Esophagus squamous epithelium (tissue), 5 donors: ENCODE data around the gene SLC26A2. TPM values are rescaled to one million over a fixed set of nuclear protein-coding genes. Genes with fewer than 3 reads are reported as not detected.
"Not testable (repeated sequence)": the region's sequence is repeated elsewhere in the genome, so short reads cannot be mapped to it uniquely, and the experiment has no call there.

Experiments
- DNase-seq: peaks from one replicate; lab custom pipeline; 2025; lab: John Stamatoyannopoulos, UW
- H3K27ac ChIP-seq, 4 donors: fragments of 200-600 bp; sonication (generic); one replicate each; pipeline ENCODE4 v1.5.1; 2016 to 2019; ENCODE audit warnings: mild to moderate bottlenecking in 1 of 4
- H3K27me3 ChIP-seq, 4 donors: fragments of 200-600 bp; sonication (generic); 1 replicate in 3 of 4; 2 replicates in 1 of 4; pipeline versions ENCODE4 v1.5.1 to v1.6.0; 2017 to 2021; ENCODE audit warnings: antibody characterized with exemption in 1 of 4
- H3K36me3 ChIP-seq, 3 donors: fragments of 200-600 bp; sonication (generic); one replicate each; pipeline ENCODE4 v1.5.1; 2016 to 2019
- H3K4me1 ChIP-seq, 3 donors: fragments of 200-600 bp; sonication (generic); one replicate each; pipeline ENCODE4 v1.5.1; 2017 to 2019
- H3K4me3 ChIP-seq, 4 donors: fragments of 200-600 bp; sonication (generic); 1 replicate in 3 of 4; 2 replicates in 1 of 4; pipeline ENCODE4 v1.5.1; 2016 to 2019; ENCODE audit warnings: mild to moderate bottlenecking in 2 of 4, moderate library complexity in 1 of 4
- H3K9me3 ChIP-seq, 3 donors: fragments of 200-600 bp; sonication (generic); one replicate each; pipeline ENCODE4 v1.5.1; 2016 to 2019
- POLR2A ChIP-seq, 4 donors: fragments of 450-650 bp; IDR thresholded peaks; one replicate each; pipeline ENCODE4 v1.6.1; 2017; ENCODE audit warnings: antibody characterized with exemption in 4 of 4, mild to moderate bottlenecking in 4 of 4, moderate library complexity in 3 of 4
- WGBS, 2 donors: methylation state at CpG; one replicate each; pipeline ENCODE4 v1.1.5; 2018; 5-methylcytosine and 5-hydroxymethylcytosine counted together
- intact Hi-C: fragments of 100-400 bp; cut with DNase I; formaldehyde crosslinking; loops from one replicate; pipeline ENCODE4 v1.15.0; 2022
- total RNA-seq, 4 donors: library from RNA; depleted of rRNA; stranded (reverse); fragments of >200 nt; gene quantifications; one replicate each; pipeline ENCODE4 v1.1.0, GENCODE V29; 2016
- TF ChIP-seq, protein P1 (sequence below), 6 experiments: fragments of 450-650 bp in 4 of 6; fragments of 200-600 bp in 2 of 6; sonication (generic) in 2 of 6; IDR thresholded peaks; one replicate each; pipeline ENCODE4 v1.5.1; 2016 to 2019; ENCODE audit warnings: antibody characterized with exemption in 6 of 6, mild to moderate bottlenecking in 4 of 6, moderate library complexity in 4 of 6
- donor health status: DM: yes; HTN: yes; CAD: no.

The SLC26A2 gene
- total RNA-seq, 4 donors from 2014 or later, result 6.3 to 46.3 (median 29.6) TPM

DNA sequence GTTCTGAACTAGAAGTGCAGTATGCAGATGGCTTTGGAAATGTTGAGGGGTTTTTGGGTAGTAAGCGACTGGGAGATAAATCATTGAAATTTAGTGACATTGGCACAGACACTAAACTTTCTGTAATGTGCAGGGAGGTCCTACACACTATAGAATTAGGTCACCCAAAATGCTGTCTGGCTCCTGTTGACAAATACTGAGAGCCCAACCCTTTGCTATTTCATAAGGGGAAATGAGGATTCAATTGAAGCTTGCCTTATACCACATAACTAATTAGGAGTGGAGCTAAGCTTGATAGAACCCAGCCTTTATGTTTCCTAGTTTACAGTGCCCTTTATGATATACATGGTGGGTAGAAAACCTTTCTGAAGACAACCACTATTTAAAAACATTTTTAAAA lies 62.6 kb downstream of the SLC26A2 start:
- TF ChIP-seq, protein P1, sequence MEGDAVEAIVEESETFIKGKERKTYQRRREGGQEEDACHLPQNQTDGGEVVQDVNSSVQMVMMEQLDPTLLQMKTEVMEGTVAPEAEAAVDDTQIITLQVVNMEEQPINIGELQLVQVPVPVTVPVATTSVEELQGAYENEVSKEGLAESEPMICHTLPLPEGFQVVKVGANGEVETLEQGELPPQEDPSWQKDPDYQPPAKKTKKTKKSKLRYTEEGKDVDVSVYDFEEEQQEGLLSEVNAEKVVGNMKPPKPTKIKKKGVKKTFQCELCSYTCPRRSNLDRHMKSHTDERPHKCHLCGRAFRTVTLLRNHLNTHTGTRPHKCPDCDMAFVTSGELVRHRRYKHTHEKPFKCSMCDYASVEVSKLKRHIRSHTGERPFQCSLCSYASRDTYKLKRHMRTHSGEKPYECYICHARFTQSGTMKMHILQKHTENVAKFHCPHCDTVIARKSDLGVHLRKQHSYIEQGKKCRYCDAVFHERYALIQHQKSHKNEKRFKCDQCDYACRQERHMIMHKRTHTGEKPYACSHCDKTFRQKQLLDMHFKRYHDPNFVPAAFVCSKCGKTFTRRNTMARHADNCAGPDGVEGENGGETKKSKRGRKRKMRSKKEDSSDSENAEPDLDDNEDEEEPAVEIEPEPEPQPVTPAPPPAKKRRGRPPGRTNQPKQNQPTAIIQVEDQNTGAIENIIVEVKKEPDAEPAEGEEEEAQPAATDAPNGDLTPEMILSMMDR (IDR thresholded peaks at IDR 0.05), result no peak
- TF ChIP-seq POLR2A (IDR thresholded peaks at IDR 0.05), result no peak
- Histone ChIP-seq H3K36me3 (peaks cover 4 to 90% (median 22%) of the 10 kb centered on the region in 3 donors), H3K9me3 (no peaks in the 10 kb centered on the region), H3K4me3 (no peak overlapping the region), H3K27ac (peak overlapping the region in 3 of 4 donors; percentile 65 to 80 (median 78)), H3K4me1 (peaks cover 0 to 39% (median 18%) of the 10 kb centered on the region in 3 donors), H3K27me3 (no peaks in the 10 kb centered on the region)
- intact Hi-C loops, result no loop called here
- WGBS, 2 donors, result 86 to 100% methylated on average over 1 of the region's 1 CpG
- no peak for DNase-seq

DNA sequence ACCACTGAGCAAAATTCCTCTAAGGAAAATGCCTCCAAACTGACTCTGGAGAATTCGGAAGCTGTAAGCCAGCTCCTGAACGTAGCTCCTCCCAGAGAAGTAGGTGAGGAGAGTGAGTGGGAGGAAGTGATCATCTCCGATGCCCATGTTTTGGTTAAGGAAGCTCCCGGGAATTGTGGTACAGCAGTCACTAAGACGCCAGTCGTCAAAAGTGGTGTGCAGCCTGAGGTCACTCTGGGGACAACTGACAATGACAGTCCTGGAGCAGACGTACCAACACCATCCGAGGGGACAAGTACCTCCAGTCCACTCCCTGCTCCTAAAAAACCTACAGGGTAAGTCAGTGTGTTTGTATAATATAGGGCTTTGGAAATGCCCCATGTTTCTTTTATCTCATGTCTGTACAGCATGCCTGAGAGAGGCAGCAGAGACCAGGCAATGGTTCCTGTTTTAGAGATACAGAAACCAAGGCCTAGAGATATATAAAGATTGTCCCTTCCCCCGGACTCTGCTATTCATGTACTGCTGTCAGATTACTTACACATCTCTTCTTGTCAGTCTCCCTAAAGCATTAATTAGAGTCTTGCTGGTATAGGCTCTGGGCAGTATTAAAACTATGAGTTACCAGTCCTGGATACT lies 63.9 kb downstream of the SLC26A2 start:
- Histone ChIP-seq H3K9me3 (no peaks in the 10 kb centered on the region), H3K27ac (peak overlapping the region in 1 of 4 donors; percentile 10), H3K4me3 (no peak overlapping the region), H3K4me1 (peaks cover 0 to 37% (median 18%) of the 10 kb centered on the region in 3 donors), H3K36me3 (peaks cover 4 to 88% (median 22%) of the 10 kb centered on the region in 3 donors), H3K27me3 (no peaks in the 10 kb centered on the region)
- DNase-seq, result no peak
- intact Hi-C loops, result no loop called here
- 68 to 87% methylated on average over 7 to 9 of the region's 9 CpGs for WGBS, 2 donors
- TF ChIP-seq POLR2A (IDR thresholded peaks at IDR 0.05), result no peak
- TF ChIP-seq, protein P1 (IDR thresholded peaks at IDR 0.05), result no peak

DNA sequence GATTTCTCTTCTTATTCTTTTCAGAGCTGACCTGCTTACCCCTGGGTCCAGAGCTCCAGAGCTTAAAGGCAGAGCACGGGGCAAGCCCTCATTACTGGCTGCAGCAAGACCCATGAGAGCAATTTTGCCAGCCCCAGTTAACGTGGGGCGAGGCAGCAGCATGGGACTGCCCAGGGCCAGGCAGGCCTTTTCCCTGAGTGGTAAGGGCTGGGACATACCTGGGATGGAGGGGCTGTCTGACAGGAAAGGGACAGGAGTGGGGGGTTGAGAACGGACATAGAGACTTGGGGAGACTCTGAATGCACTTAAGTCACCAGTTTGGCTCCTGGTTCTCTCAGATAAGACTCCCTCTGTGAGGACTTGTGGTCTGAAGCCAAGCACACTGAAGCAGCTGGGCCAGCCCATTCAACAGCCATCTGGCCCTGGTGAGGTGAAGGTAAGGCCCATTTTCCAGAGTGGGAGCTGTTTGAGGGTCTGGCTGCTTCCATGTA lies 66.2 kb downstream of the SLC26A2 start:
- Histone ChIP-seq H3K4me1 (peaks cover 0 to 20% (median 9%) of the 10 kb centered on the region in 3 donors), H3K36me3 (peaks cover 0 to 88% (median 19%) of the 10 kb centered on the region in 3 donors), H3K27ac (no peak overlapping the region), H3K27me3 (no peaks in the 10 kb centered on the region), H3K9me3 (no peaks in the 10 kb centered on the region), H3K4me3 (no peak overlapping the region)
- no peak for DNase-seq
- intact Hi-C loops, result no loop called here
- 86 to 100% methylated on average over 1 to 3 of the region's 4 CpGs for whole genome bisulfite sequencing, 2 donors
- no peak for TF ChIP-seq POLR2A (IDR thresholded peaks at IDR 0.05)
- TF ChIP-seq, protein P1 (IDR thresholded peaks at IDR 0.05), result no peak

DNA sequence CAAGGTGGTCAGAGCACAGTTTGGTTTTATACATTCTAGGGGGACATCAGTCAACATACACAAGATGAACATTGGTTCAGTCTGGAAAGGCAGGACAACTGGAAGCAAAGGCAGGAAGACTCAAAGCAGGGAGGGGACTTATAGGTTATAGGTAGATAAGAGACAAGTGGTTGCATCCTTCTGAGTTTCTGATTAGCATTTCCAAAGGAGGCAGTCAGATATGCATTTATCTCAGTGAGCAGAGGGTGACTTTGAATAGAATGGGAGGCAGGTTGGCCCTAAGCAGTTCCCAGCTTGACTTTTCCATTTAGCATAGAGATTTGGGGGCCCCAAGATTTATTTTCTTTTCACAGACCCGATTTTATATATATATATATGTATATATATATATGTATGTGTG lies 67.5 kb downstream of the SLC26A2 start:
- intact Hi-C loops, result not testable (repeated sequence)

DNA sequence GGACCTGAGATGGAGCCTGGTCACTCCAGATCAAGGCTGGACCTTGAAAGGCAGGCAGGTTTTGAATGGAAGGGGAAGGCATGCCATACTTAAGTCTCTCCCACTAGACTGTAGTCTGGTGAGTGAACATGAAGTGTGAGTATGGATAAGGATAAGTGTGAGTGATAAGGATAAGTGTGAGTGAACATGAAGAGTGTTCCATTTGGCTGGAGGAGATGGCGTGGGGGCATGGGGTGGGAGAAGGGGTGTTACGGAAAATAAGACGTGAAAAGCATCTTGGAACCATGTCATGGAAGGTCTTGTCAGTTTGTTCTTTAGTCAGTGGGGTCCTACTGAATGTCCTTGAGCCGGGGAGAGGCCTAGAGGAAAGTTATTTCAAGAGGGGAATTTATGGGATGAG lies 72.8 kb downstream of the SLC26A2 start:
- no peaks in the 10 kb centered on the region for H3K9me3 ChIP-seq
- H3K27ac ChIP-seq, result no peak overlapping the region
- intact Hi-C loops, result no loop called here
- WGBS, 2 donors, result 90 to 96% methylated on average over 4 of the region's 4 CpGs
- H3K4me3 ChIP-seq, result no peak overlapping the region
- TF ChIP-seq, protein P1 (IDR thresholded peaks at IDR 0.05), result no peak
- TF ChIP-seq POLR2A (IDR thresholded peaks at IDR 0.05), result no peak
- H3K36me3 ChIP-seq, result peaks cover 18 to 99% (median 34%) of the 10 kb centered on the region in 3 donors
- H3K27me3 ChIP-seq, result no peaks in the 10 kb centered on the region
- H3K4me1 ChIP-seq, result no peaks in the 10 kb centered on the region
- DNase-seq, result no peak

More for the DNA sequence above, 67.5 kb downstream of the SLC26A2 start:
- 75 to 79% methylated on average over 1 of the region's 1 CpG for WGBS, 2 donors
- H3K9me3 ChIP-seq, H3K27me3 ChIP-seq, H3K4me1 ChIP-seq, DNase-seq, H3K27ac ChIP-seq, H3K4me3 ChIP-seq: not testable (repeated sequence)
- H3K36me3 ChIP-seq, result peaks cover 12 to 99% (median 32%) of the 10 kb centered on the region in 3 donors
